B cell (primary cell): Measurements from ENCODE around the gene ZNF521. TPM values are rescaled to one million over a fixed set of nuclear protein-coding genes. Genes with fewer than 3 reads are reported as not detected.

ENCODE experiments used
- ATAC-seq: fragments of 200-7000 bp; cut with Tn5 transposase; one replicate; pipeline ENCODE4 v1.10.0; 2021; ENCODE audit warnings: low read depth, mild to moderate bottlenecking, moderate number of reproducible peaks, moderate library complexity
- CTCF ChIA-PET: fragments of 350-600 bp; sonication (Branson Sonifier 250); formaldehyde crosslinking; loops from one replicate; lab custom pipeline; 2021; ENCODE audit warnings: antibody characterized with exemption, inconsistent platforms; lab: Charles Lee
- POLR2A ChIA-PET: fragments of 350-600 bp; sonication (Branson Sonifier 250); formaldehyde crosslinking; loops from one replicate; lab custom pipeline; 2021; ENCODE audit warnings: antibody characterized with exemption; lab: Charles Lee
- DNase-seq: peaks from one replicate; pipeline ENCODE4 v3.0.0; 2013
- H2AFZ ChIP-seq: 2 replicates; pipeline ENCODE4 v1.6.1; 2012; ENCODE audit warnings: mild to moderate bottlenecking, low read depth, low read length; ENCODE audit not compliant: insufficient read depth, poor library complexity, severe bottlenecking
- H3K27ac ChIP-seq, 2 donors: 1 replicate in 1 of 2; 2 replicates in 1 of 2; pipeline ENCODE4 v1.5.1; 2012 to 2013; ENCODE audit warnings: low read length in 2 of 2, mild to moderate bottlenecking in 2 of 2, moderate library complexity in 1 of 2
- H3K27me3 ChIP-seq, 4 experiments: fragments of 200-600 bp in 1 of 4; sonication (generic) in 1 of 4; replicated peaks in 1 of 4; 1 replicate in 2 of 4; 2 replicates in 2 of 4; pipeline versions ENCODE4 v1.6.1 to v1.7.0; 2013 to 2016; ENCODE audit warnings: low read length in 3 of 4, mild to moderate bottlenecking in 2 of 4, mixed read lengths in 1 of 4, moderate library complexity in 1 of 4; ENCODE audit not compliant: insufficient read depth in 4 of 4, control insufficient read depth in 3 of 4; ENCODE audit errors: control extremely low read depth in 1 of 4
- H3K36me3 ChIP-seq, 2 experiments: replicated peaks in 1 of 2; 1 replicate in 1 of 2; 2 replicates in 1 of 2; pipeline versions ENCODE4 v1.6.1 to v1.7.1; 2013; ENCODE audit warnings: low read length in 1 of 2; ENCODE audit not compliant: insufficient read depth in 2 of 2, control insufficient read depth in 1 of 2; ENCODE audit errors: control extremely low read depth in 1 of 2, extremely low read depth in 1 of 2
- H3K4me1 ChIP-seq, 2 donors: fragments of 200-600 bp in 1 of 2; sonication (generic) in 1 of 2; 1 replicate in 1 of 2; 2 replicates in 1 of 2; pipeline versions ENCODE4 v1.5.1 to v1.6.1; 2013 to 2017; ENCODE audit warnings: low read length in 2 of 2; ENCODE audit not compliant: control insufficient read depth in 2 of 2, insufficient read depth in 2 of 2
- H3K4me2 ChIP-seq: replicated peaks from 2 replicates; pipeline ENCODE3; 2012; ENCODE audit warnings: mild to moderate bottlenecking, low read depth, low read length; ENCODE audit not compliant: poor library complexity, severe bottlenecking
- H3K4me3 ChIP-seq, 5 experiments: fragments of 200-600 bp in 1 of 5; sonication (generic) in 1 of 5; 1 replicate in 3 of 5; 2 replicates in 2 of 5; pipeline versions ENCODE4 v1.5.1 to v1.7.0; 2011 to 2016; ENCODE audit warnings: low read length in 4 of 5, mild to moderate bottlenecking in 4 of 5, low read depth in 2 of 5, control low read depth in 1 of 5, moderate library complexity in 1 of 5; ENCODE audit not compliant: insufficient read depth in 1 of 5; ENCODE audit errors: control extremely low read depth in 1 of 5, extremely low read depth in 1 of 5
- H3K79me2 ChIP-seq: fragments of 200-600 bp; sonication (generic); one replicate; pipeline ENCODE4 v1.6.0; 2016; ENCODE audit warnings: low read length; ENCODE audit not compliant: control insufficient read depth, insufficient read depth
- H3K9ac ChIP-seq: fragments of 200-600 bp; sonication (generic); 2 replicates; pipeline ENCODE4 v1.6.1; 2017; ENCODE audit warnings: mild to moderate bottlenecking, low read length, moderate library complexity
- H3K9me3 ChIP-seq, 3 donors: one replicate each; pipeline versions ENCODE4 v1.6.1 to v1.7.1; 2013; ENCODE audit warnings: low read length in 2 of 3; ENCODE audit not compliant: control insufficient read depth in 2 of 3, insufficient read depth in 1 of 3; ENCODE audit errors: control extremely low read depth in 1 of 3
- H4K20me1 ChIP-seq: 2 replicates; pipeline ENCODE4 v1.6.0; 2012; ENCODE audit warnings: mild to moderate bottlenecking, low read length; ENCODE audit not compliant: insufficient read depth, control insufficient read depth, poor library complexity, severe bottlenecking
- H3K27ac Mint-ChIP-seq: one replicate; pipeline ENCODE4 v1.8.0; 2021; ENCODE audit warnings: mixed read lengths
- H3K27me3 Mint-ChIP-seq: one replicate; pipeline ENCODE4 v1.8.0; 2021; ENCODE audit warnings: mixed read lengths
- H3K4me1 Mint-ChIP-seq: one replicate; pipeline ENCODE4 v1.8.0; 2021; ENCODE audit warnings: mixed read lengths
- H3K4me3 Mint-ChIP-seq: one replicate; pipeline ENCODE4 v1.8.0; 2021; ENCODE audit warnings: mixed read lengths
- H3K9me3 Mint-ChIP-seq: one replicate; pipeline ENCODE4 v1.8.0; 2022; ENCODE audit warnings: mixed read lengths; ENCODE audit not compliant: insufficient read depth
- EZH2 ChIP-seq: IDR thresholded peaks from 2 replicates; pipeline ENCODE4 v1.6.1; 2012; ENCODE audit warnings: borderline replicate concordance, low read depth, mild to moderate bottlenecking, moderate library complexity, low read length; ENCODE audit not compliant: insufficient read depth, poor library complexity, severe bottlenecking
- WGBS: methylation state at CpG from one replicate; pipeline ENCODE4 v1.1.5; 2013; ENCODE audit warnings: missing lambda C conversion rate; ENCODE audit not compliant: insufficient coverage; 5-methylcytosine and 5-hydroxymethylcytosine counted together
- intact Hi-C: fragments of 100-400 bp; cut with micrococcal nuclease; formaldehyde crosslinking; loops from one replicate; pipeline ENCODE4 v1.10.0; 2022
- polyA plus RNA-seq: library from polyadenylated mRNA; depleted of rRNA; stranded (reverse); fragments of >200 nt; gene quantifications from 2 replicates; pipeline ENCODE4 v1.2.3, GENCODE V29; 2012
- total RNA-seq, 2 donors: library from RNA; stranded (reverse); fragments of 120-200 nt in 1 of 2; gene quantifications; 1 replicate in 1 of 2; 2 replicates in 1 of 2; pipeline versions ENCODE4 v1.2.3 to v1.2.4, GENCODE V29; 2013 to 2022
- TF ChIP-seq, protein P1 (sequence below): fragments of 200-600 bp; IDR thresholded peaks from one replicate; pipeline ENCODE4 v1.8.0; 2022; ENCODE audit warnings: antibody characterized with exemption, mild to moderate bottlenecking

The ZNF521 gene
- total and polyA plus RNA-seq, 2 donors (not counting 1 experiment from before 2014, with no cell fraction given), result 0.04 to 9.0 TPM

DNA sequence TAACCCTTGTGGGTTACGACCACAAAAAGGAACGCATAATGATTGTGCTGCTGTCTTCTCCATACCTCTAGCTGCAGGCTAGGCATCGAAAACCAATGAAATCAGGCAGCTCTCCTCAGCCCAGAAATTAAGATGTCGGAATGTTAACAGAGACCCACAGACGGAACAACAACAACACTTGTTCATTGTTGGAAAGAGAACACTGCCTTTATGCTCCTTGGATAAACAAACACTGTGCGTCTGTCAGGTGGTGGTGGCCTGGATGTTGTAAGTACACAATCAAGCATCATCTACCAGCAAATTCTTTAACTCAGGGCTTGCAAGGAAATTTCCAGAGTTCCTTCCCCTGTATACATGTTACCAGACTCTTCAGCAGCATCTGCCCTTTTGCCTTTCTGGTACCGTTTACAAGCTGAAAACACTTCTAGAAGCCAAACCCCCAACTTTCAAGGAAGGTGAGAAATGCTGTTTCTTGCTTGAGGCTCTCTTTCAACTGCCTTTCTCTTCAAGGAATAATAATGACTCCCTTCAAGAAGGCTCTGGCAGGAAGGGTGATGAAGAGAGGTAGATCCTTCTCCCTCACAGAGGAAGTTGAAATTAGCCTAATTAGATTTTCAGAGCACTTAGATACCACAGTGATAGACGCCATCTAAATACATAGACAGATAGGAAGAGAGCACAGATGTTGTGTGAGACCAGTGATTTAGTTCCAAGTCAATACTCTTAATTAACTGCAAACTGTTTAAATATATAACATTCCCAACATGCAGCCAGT, 332.7 kb downstream of the ZNF521 start:
- H3K9me3 Mint-ChIP-seq, result no peaks in the 10 kb centered on the region
- no peak overlapping the region for H2AFZ ChIP-seq
- H3K27ac ChIP-seq, result no peak overlapping the region
- H3K79me2 ChIP-seq, result no peaks in the 10 kb centered on the region
- H3K9me3 ChIP-seq, result peaks cover 0 to 4% (median 2%) of the 10 kb centered on the region in 3 donors
- POLR2A ChIA-PET, result interaction anchor here (0.6 kb wide), 1 partner anchor 15 kb away, joined by 3 read pairs; no protein-coding TSS in a partner anchor
- H3K4me3 ChIP-seq, result no peak overlapping the region
- WGBS, result 89% methylated on average over 5 of the region's 8 CpGs
- H3K9ac ChIP-seq, result no peak overlapping the region
- DNase-seq (no peak), ATAC-seq (no peak)
- CTCF ChIA-PET, result interaction anchor here (0.7 kb wide), 1 partner anchor 132 kb away, joined by 4 read pairs; no protein-coding TSS in a partner anchor
- H3K4me1 ChIP-seq, result no peaks in the 10 kb centered on the region
- no peaks in the 10 kb centered on the region for H4K20me1 ChIP-seq
- H3K36me3 ChIP-seq, result no peaks in the 10 kb centered on the region
- H3K4me2 ChIP-seq, result no peak overlapping the region
- no peak overlapping the region for H3K27ac Mint-ChIP-seq
- H3K27me3 ChIP-seq, result peaks cover 0 to 3% (median 0%) of the 10 kb centered on the region in 4 experiments
- H3K4me3 Mint-ChIP-seq, result no peak overlapping the region
- no peaks in the 10 kb centered on the region for H3K4me1 Mint-ChIP-seq
- TF ChIP-seq, protein P1, sequence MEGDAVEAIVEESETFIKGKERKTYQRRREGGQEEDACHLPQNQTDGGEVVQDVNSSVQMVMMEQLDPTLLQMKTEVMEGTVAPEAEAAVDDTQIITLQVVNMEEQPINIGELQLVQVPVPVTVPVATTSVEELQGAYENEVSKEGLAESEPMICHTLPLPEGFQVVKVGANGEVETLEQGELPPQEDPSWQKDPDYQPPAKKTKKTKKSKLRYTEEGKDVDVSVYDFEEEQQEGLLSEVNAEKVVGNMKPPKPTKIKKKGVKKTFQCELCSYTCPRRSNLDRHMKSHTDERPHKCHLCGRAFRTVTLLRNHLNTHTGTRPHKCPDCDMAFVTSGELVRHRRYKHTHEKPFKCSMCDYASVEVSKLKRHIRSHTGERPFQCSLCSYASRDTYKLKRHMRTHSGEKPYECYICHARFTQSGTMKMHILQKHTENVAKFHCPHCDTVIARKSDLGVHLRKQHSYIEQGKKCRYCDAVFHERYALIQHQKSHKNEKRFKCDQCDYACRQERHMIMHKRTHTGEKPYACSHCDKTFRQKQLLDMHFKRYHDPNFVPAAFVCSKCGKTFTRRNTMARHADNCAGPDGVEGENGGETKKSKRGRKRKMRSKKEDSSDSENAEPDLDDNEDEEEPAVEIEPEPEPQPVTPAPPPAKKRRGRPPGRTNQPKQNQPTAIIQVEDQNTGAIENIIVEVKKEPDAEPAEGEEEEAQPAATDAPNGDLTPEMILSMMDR, result no peak
- no peak for TF ChIP-seq EZH2
- intact Hi-C loops, result no loop called here
- peaks cover 4% of the 10 kb centered on the region for H3K27me3 Mint-ChIP-seq

DNA sequence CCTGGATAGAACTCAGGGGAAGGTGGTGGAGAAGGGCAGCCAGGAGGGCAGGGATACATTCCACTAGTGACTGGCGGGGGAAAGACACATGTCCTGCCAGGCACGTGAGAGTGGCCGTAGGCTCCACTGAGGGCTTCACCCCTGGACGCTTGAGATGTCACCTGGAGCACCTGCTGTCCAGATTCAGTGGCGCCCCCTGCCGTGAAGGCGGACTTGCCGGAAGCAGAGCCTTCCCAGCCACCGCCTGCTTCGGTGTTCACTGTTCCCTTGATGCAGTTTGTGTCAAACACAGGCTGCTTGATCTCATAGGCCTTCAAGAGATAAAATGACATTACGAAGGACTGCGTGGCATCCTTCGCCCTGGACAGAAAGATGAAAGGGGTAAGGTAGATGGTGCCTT, 335.3 kb downstream of the ZNF521 start:
- no peaks in the 10 kb centered on the region for H3K79me2 ChIP-seq
- DNase-seq (no peak), ATAC-seq (no peak)
- H4K20me1 ChIP-seq, result no peaks in the 10 kb centered on the region
- no peaks in the 10 kb centered on the region for H3K4me1 ChIP-seq
- no peak overlapping the region for H2AFZ ChIP-seq
- Mint-ChIP-seq H3K4me1 (no peaks in the 10 kb centered on the region), H3K27ac (no peak overlapping the region), H3K4me3 (no peak overlapping the region), H3K9me3 (no peaks in the 10 kb centered on the region), H3K27me3 (peaks cover 4% of the 10 kb centered on the region)
- H3K4me3 ChIP-seq, result no peak overlapping the region
- H3K27me3 ChIP-seq, result peaks cover 0 to 3% (median 0%) of the 10 kb centered on the region in 4 experiments
- no peak overlapping the region for H3K4me2 ChIP-seq
- intact Hi-C loops, result no loop called here
- ChIA-PET CTCF (no interaction called here), POLR2A (no interaction called here)
- no peaks in the 10 kb centered on the region for H3K36me3 ChIP-seq
- TF ChIP-seq, protein P1, result no peak
- TF ChIP-seq EZH2, result no peak
- 95% methylated on average over 13 of the region's 13 CpGs for WGBS
- H3K9me3 ChIP-seq, result peaks cover 0 to 4% (median 2%) of the 10 kb centered on the region in 3 donors
- no peak overlapping the region for H3K9ac ChIP-seq
- no peak overlapping the region for H3K27ac ChIP-seq
